GM10248 (cell line): ENCODE data around the gene MIAT.

ENCODE experiments used
- CTCF ChIA-PET: fragments of 300-600 bp; sonication (Branson Sonifier 250); formaldehyde crosslinking; extraction: SDS; loops from one replicate; lab custom pipeline; 2021; ENCODE audit warnings: antibody characterized with exemption; lab: Yijun Ruan, JAX
- POLR2A ChIA-PET: fragments of 350-650 bp; sonication (Branson Sonifier 250); formaldehyde crosslinking; extraction: SDS; loops from one replicate; lab custom pipeline; 2020; ENCODE audit warnings: antibody characterized with exemption; lab: Yijun Ruan, JAX
- DNase-seq: peaks from one replicate; pipeline ENCODE4 v3.0.0; 2012; ENCODE audit errors: extremely low spot score
- TF ChIP-seq, protein P1 (sequence below): IDR thresholded peaks from 2 replicates; pipeline ENCODE4 v1.5.1; 2012; ENCODE audit warnings: mild to moderate bottlenecking, low read depth; ENCODE audit errors: extremely low read depth, missing control alignments, control extremely low read depth

MIAT gene

DNA sequence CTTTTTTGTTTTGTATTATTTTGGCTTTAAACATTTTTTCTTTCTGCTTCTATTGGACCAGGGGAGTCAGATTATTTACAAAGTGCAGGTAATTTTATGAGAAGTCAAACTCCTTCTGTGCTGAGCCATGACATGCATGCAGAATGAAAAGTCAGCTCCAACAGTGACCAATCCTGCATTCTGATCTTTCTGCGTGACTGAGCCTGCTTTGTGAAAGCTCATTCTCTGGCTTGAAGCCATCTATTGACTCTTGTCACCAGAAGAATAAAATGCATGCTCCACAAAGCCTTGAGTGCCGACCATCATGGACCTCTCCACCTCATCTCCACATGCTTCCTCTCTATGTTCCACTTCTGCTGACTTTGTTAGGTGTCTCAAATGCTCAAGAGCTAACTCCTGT, 50.2 kb downstream of the MIAT start:
- DNase-seq = no peak
- ChIA-PET CTCF (interaction anchor here (1.4 kb wide), 1 partner anchor 29 kb away, joined by 6 read pairs; no protein-coding TSS in a partner anchor), POLR2A (no interaction called here)
- TF ChIP-seq, protein P1, sequence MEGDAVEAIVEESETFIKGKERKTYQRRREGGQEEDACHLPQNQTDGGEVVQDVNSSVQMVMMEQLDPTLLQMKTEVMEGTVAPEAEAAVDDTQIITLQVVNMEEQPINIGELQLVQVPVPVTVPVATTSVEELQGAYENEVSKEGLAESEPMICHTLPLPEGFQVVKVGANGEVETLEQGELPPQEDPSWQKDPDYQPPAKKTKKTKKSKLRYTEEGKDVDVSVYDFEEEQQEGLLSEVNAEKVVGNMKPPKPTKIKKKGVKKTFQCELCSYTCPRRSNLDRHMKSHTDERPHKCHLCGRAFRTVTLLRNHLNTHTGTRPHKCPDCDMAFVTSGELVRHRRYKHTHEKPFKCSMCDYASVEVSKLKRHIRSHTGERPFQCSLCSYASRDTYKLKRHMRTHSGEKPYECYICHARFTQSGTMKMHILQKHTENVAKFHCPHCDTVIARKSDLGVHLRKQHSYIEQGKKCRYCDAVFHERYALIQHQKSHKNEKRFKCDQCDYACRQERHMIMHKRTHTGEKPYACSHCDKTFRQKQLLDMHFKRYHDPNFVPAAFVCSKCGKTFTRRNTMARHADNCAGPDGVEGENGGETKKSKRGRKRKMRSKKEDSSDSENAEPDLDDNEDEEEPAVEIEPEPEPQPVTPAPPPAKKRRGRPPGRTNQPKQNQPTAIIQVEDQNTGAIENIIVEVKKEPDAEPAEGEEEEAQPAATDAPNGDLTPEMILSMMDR = no peak

DNA sequence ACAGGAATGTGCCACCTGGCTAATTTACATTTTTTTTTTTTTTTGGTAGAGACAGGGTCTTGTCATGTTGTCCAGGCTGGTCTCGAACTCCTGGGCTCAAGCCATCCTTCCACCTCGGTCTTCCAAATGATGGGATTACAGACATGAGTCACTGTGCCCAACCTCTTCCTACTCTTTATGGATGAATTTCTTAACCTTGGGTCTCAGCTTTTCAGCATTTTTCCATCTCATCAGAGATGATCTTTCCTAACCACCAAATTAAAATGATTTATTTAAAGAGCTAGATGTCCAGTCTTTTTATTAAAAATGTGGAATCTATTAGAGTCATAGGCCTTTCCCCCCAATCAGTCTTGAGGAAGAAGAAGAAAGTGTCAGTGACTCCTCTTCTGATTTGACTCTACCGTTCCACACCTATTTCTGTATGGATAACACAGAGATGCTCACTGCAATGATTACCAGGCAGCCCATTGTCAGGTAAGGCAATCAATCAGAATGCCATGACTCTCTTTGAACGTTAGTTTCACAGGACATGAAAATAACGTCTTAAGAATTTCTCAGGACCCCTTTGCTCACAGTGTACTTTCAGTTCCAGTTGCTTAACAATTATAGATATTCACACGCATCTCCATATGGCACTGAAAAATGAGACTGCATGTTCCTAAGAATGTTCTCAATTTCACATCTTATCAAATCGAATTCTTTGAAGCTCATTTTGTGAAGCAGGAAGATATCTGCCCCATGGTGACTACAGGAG, 51.0 kb downstream of the MIAT start:
- ChIA-PET POLR2A (no interaction called here), CTCF (interaction anchor here (1.8 to 2.2 kb wide), 2 partner anchors 11 to 29 kb away, joined by 5 to 8 read pairs; no protein-coding TSS in a partner anchor)
- DNase-seq = peak; percentile 40
- TF ChIP-seq, protein P1 = no peak

DNA sequence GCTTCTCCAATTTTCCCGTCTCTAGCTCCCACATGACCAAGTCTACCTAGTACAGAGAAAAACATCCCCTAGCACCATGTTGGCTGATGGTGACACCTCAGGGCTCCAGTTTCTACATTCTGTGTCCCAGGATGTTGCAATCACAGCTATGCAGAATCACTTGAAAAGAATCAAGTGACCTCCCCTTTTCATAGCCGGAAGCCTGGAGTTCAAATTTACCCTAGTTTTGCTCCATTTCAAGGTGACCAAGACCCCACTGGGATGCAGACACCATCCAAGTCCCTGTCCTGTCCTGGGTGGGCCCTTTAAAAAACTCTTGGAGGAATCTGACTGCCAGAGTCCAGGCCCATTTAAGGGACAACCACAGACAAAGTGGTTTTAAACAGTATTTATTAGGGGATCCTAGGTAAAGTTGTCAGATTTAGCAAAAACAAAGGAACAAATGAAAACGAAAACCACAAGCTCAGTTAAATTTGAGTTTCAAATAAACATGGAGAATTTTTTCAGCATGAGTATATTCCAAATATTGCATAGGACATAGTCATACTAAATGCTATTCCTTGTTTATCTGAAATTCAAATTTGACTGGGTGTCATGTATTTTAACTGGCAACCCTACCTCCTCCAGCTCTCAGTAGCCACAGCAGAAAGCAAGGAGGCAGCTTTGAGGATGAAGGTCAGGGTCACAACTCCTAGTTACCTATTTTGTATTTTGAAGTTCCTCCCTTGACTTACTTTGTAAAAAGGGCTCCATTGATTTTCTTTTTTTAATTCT, 52.4 kb downstream of the MIAT start:
- DNase-seq = no peak
- CTCF ChIA-PET = interaction anchor here (1.8 to 2.2 kb wide), 2 partner anchors 12 to 30 kb away, joined by 5 to 8 read pairs; no protein-coding TSS in a partner anchor
- POLR2A ChIA-PET = no interaction called here

DNA sequence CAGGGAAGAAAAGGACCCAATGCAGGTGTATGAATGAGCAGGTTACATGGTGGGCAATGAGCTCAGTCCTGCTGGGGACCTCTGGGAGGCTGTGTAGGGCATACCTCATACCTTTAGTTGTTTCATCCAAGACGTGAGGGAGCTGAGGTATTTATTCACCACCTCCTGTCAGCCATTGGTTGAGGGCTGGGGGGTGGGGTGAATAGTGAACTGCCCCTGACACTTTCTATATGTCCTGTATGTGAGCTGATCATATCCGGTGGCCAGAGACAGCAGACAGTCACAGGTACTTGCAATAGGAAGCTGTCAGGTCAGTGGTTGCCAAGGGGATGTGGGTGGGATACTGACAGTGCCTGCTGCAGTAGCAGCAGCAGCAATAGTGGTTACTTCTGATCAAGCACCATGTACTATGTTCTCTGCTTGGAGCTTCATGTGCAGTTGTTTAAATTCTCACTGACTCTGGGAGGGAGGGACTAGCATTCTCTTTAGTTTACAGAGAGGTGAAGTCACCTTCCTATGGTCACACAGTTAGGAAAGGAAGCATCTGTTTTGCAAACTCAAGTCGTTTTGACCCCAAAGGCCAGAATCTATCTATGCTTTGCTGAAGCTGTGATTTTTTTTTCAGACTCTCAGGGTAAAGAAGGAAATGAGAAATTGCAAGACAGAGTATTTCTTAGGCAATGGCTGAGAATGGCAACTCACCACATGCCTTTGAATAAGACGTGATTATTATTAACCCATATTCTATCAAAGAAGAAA, 54.0 kb downstream of the MIAT start:
- peak; percentile 45 for DNase-seq
- TF ChIP-seq, protein P1 = no peak
- ChIA-PET POLR2A (no interaction called here), CTCF (interaction anchor here (0.7 to 2.3 kb wide), 5 partner anchors 14 to 345 kb away, joined by 3 to 10 read pairs (median 3); no protein-coding TSS in a partner anchor)

More for the DNA sequence above, 52.4 kb downstream of the MIAT start:
- TF ChIP-seq, protein P1 = no peak

DNA sequence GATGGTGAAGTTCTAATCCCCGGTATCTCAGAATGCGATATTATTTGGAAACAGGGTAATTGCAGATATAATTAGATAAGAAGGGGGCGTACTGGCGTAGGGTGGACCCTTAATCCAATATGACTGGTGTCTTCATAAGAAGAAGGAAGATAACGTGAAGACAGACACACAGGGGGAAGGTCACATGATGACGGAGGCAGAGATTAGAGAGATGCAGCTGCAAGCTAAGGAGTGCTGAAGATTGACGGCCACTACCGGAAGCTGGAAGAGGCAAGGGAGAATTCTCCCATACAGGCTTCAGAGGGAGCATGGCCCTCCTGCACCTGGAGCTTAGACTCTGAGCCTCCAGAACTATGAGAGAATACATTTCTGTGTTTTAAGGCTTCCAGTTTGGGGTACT, 54.8 kb downstream of the MIAT start:
- TF ChIP-seq, protein P1 = no peak
- CTCF ChIA-PET = interaction anchor here (2.3 kb wide), 1 partner anchor 33 kb away, joined by 10 read pairs; no protein-coding TSS in a partner anchor
- POLR2A ChIA-PET = no interaction called here
- no peak for DNase-seq
